Endothelial cell of umbilical vein (primary cell): ENCODE data around the gene CSNK1G2. TPM values are rescaled to one million over a fixed set of nuclear protein-coding genes. Genes with fewer than 3 reads are reported as not detected.

Experiments
- BruUV-seq: library from RNA; stranded (reverse); fragments of 400-500 nt; replicated peaks from 2 replicates; lab custom pipeline; 2021; lab: Mats Ljungman, UMichigan
- CTCF ChIA-PET: fragments of 300-600, 350-600 bp; sonication (Branson Sonifier 250); formaldehyde crosslinking; loops from one replicate; lab custom pipeline; 2021; ENCODE audit warnings: antibody characterized with exemption, inconsistent platforms; lab: Charles Lee
- POLR2A ChIA-PET: fragments of 300-600, 350-600 bp; sonication (Branson Sonifier 250); formaldehyde crosslinking; loops from one replicate; lab custom pipeline; 2021; ENCODE audit warnings: antibody characterized with exemption, inconsistent platforms; lab: Charles Lee
- DNase-seq: peaks from one replicate; pipeline ENCODE4 v3.0.0-alpha.2; 2011; ENCODE audit warnings: low read depth, low spot score
- FAIRE-seq: peaks from 2 replicates; lab custom pipeline; 2011; peaks lifted over from hg19 to GRCh38; lab: Jason Lieb, UNC
- H2AFZ ChIP-seq: 2 replicates; pipeline ENCODE4 v1.6.0; 2012; ENCODE audit warnings: low read depth, low read length, control low read depth, inconsistent platforms
- H3K27ac ChIP-seq: 2 replicates; pipeline ENCODE4 v1.5.1; 2011; ENCODE audit warnings: low read depth, mild to moderate bottlenecking, control low read depth, low read length, moderate library complexity; ENCODE audit not compliant: insufficient read depth
- H3K27me3 ChIP-seq, 2 experiments: 2 replicates each; pipeline versions ENCODE4 v1.6.0 to v1.6.1; 2011; ENCODE audit warnings: low read length in 2 of 2, mixed read lengths in 1 of 2; ENCODE audit not compliant: control insufficient read depth in 2 of 2, insufficient read depth in 2 of 2
- H3K36me3 ChIP-seq, 2 experiments: 2 replicates in 1 of 2; 3 replicates in 1 of 2; pipeline ENCODE4 v1.5.1; 2011; ENCODE audit warnings: low read length in 2 of 2, mild to moderate bottlenecking in 1 of 2, moderate library complexity in 1 of 2; ENCODE audit not compliant: control insufficient read depth in 2 of 2, insufficient read depth in 2 of 2; ENCODE audit errors: extremely low read depth in 1 of 2
- H3K4me1 ChIP-seq: 3 replicates; pipeline ENCODE4 v1.5.1; 2011; ENCODE audit warnings: mild to moderate bottlenecking, low read length; ENCODE audit not compliant: control insufficient read depth, insufficient read depth; ENCODE audit errors: extremely low read depth
- H3K4me2 ChIP-seq: 2 replicates; pipeline ENCODE4 v1.6.1; 2011; ENCODE audit warnings: low read length, control low read depth, mixed read lengths; ENCODE audit not compliant: insufficient read depth
- H3K4me3 ChIP-seq, 3 experiments: fragments of 200-600 bp in 1 of 3; sonication (generic), shearing (Covaris generic) in 1 of 3; replicated peaks in 1 of 3; 2 replicates each; pipeline ENCODE4 v1.5.1; 2011 to 2016; ENCODE audit warnings: control low read depth in 3 of 3, low read length in 3 of 3, mild to moderate bottlenecking in 2 of 3, inconsistent platforms in 1 of 3, low read depth in 1 of 3, moderate library complexity in 1 of 3; ENCODE audit not compliant: insufficient read depth in 1 of 3
- H3K79me2 ChIP-seq: 2 replicates; pipeline ENCODE4 v1.6.0; 2012; ENCODE audit warnings: low read length, inconsistent platforms; ENCODE audit not compliant: control insufficient read depth, insufficient read depth
- H3K9ac ChIP-seq: replicated peaks from 2 replicates; pipeline ENCODE3; 2011; ENCODE audit warnings: low read length, control low read depth; ENCODE audit not compliant: insufficient read depth; ENCODE audit errors: extremely low read depth
- H3K9me1 ChIP-seq: replicated peaks from 3 replicates; pipeline ENCODE4 v1.6.0; 2011; ENCODE audit warnings: mild to moderate bottlenecking, low read length; ENCODE audit not compliant: control insufficient read depth, insufficient read depth; ENCODE audit errors: extremely low read depth
- H3K9me3 ChIP-seq: replicated peaks from 2 replicates; pipeline ENCODE4 v1.5.1; 2012; ENCODE audit warnings: low read length, inconsistent platforms; ENCODE audit not compliant: control insufficient read depth, insufficient read depth
- H4K20me1 ChIP-seq: replicated peaks from 2 replicates; pipeline ENCODE3; 2011; ENCODE audit warnings: mild to moderate bottlenecking, low read length; ENCODE audit not compliant: control insufficient read depth, insufficient read depth; ENCODE audit errors: extremely low read depth
- EZH2 ChIP-seq: IDR thresholded peaks from 2 replicates; pipeline ENCODE4 v1.6.1; 2012; ENCODE audit warnings: borderline replicate concordance, low read depth, mild to moderate bottlenecking, moderate library complexity, low read length, inconsistent platforms; ENCODE audit not compliant: severe bottlenecking
- MYC ChIP-seq: IDR thresholded peaks from one replicate; pipeline ENCODE4 v1.6.1; 2011; ENCODE audit warnings: mild to moderate bottlenecking, low read depth, low read length
- POLR2A ChIP-seq: IDR thresholded peaks from 2 replicates; pipeline ENCODE4 v1.6.1; 2012; ENCODE audit warnings: low read depth, mild to moderate bottlenecking, control low read depth, low read length
- POLR2AphosphoS5 ChIP-seq: IDR thresholded peaks from 2 replicates; pipeline ENCODE4 v1.6.1; 2012; ENCODE audit warnings: low read depth, mild to moderate bottlenecking, control low read depth, low read length, moderate library complexity; ENCODE audit not compliant: insufficient read depth
- dilution Hi-C: fragments of 300-500 bp; cut with MboI; formaldehyde crosslinking; loops from one replicate; pipeline ENCODE4 v1.15.0; 2019; ENCODE audit warnings: low sequenced_read_pairs; ENCODE audit not compliant: extremely low pct_ligation_motif_present
- intact Hi-C: fragments of 100-400 bp; cut with micrococcal nuclease; formaldehyde crosslinking; loops from one replicate; pipeline ENCODE4 v1.10.0; 2022
- polyA plus RNA-seq, 4 experiments: library from polyadenylated mRNA; depleted of rRNA in 3 of 4; stranded (reverse) in 3 of 4; unstranded in 1 of 4; fragments of >200 nt; gene quantifications; 2 replicates each; pipeline versions ENCODE4 v1.2.1 to v1.2.3, GENCODE V29; 2011 to 2012; ENCODE audit warnings: missing spikeins in 1 of 4
- small RNA-seq: library from RNA; depleted of rRNA; stranded (forward); fragments of <200 nt; gene quantifications from one replicate; pipeline ENCODE3, GENCODE V24; 2012; ENCODE audit warnings: low replicate concordance, low read depth; ENCODE audit not compliant: insufficient read depth, insufficient read length
- total RNA-seq: library from RNA; stranded (reverse); gene quantifications from 2 replicates; pipeline ENCODE4 v1.2.3, GENCODE V29; 2021

CSNK1G2 gene
- total and polyA plus RNA-seq, 2 donors (not counting 3 experiments of a cell fraction or from before 2014, with no cell fraction given): 96.6 to 110 TPM

DNA sequence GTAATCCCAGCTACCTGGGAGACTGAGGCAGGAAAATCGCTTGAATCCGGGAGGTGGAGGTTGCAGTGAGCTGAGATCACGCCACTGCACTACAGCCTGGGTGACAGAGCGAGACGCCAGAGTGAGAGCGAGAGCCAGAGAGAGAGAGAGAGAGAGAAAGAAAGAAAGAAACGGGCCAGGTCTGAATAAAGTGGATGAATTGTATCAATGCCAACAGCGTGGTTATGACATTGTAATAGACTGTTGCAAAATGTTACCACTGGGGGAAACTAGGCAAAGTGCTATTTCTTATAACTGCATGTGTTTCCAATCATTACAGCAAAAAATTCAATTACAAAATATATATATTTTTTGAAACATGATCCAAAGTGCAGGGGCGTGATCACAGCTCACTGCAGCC lies 86.4 kb downstream of the CSNK1G2 start:
- no peaks in the 10 kb centered on the region for H3K27me3 ChIP-seq
- H3K79me2 ChIP-seq: no peaks in the 10 kb centered on the region
- no peak overlapping the region for H3K4me2 ChIP-seq
- ChIA-PET POLR2A (no interaction called here), CTCF (no interaction called here)
- intact Hi-C loops (no loop called here), dilution Hi-C loops (no loop called here)
- no peak overlapping the region for H3K4me3 ChIP-seq
- FAIRE-seq (no peak), DNase-seq (no peak)
- BruUV-seq: no TSS peak
- no peaks in the 10 kb centered on the region for H3K9me1 ChIP-seq
- TF ChIP-seq POLR2AphosphoS5: no peak
- TF ChIP-seq MYC: no peak
- TF ChIP-seq POLR2A: no peak
- TF ChIP-seq EZH2: no peak
- H3K27ac ChIP-seq: no peak overlapping the region
- peaks cover 12% of the 10 kb centered on the region for H3K4me1 ChIP-seq
- no peaks in the 10 kb centered on the region for H4K20me1 ChIP-seq
- H3K9ac ChIP-seq: no peak overlapping the region
- no peaks in the 10 kb centered on the region for H3K9me3 ChIP-seq
- no peaks in the 10 kb centered on the region for H3K36me3 ChIP-seq
- H2AFZ ChIP-seq: no peak overlapping the region

Small RNA genes within 50 kb of the gene (small RNA-seq; reads per million reads assigned to genes)
- not detected for gene AC007136.1

Other genes starting within 250 kb of the CSNK1G2 start
- not detected in 2 replicates for gene ONECUT3, start 187.7 kb upstream of the CSNK1G2 start, total RNA-seq
- gene ONECUT3, start 187.7 kb upstream of the CSNK1G2 start, polyA plus RNA-seq: not detected in 2 replicates
- 5.1 and 7.3 TPM in 2 replicates for gene ATP8B3, start 128.9 kb upstream of the CSNK1G2 start, total RNA-seq
- gene ATP8B3, start 128.9 kb upstream of the CSNK1G2 start, polyA plus RNA-seq: 1.1 and 1.4 TPM in 2 replicates
- 41.1 and 44.6 TPM in 2 replicates for gene REXO1, start 92.7 kb upstream of the CSNK1G2 start, total RNA-seq
- gene REXO1, start 92.7 kb upstream of the CSNK1G2 start, polyA plus RNA-seq: 56.9 and 88.8 TPM in 2 replicates
- gene KLF16, start 77.6 kb upstream of the CSNK1G2 start, total RNA-seq: 36.6 and 38.0 TPM in 2 replicates
- gene KLF16, start 77.6 kb upstream of the CSNK1G2 start, polyA plus RNA-seq: 11.6 and 22.6 TPM in 2 replicates
- 89.8 and 97.0 TPM in 2 replicates for gene ABHD17A, start 55.7 kb upstream of the CSNK1G2 start, total RNA-seq
- gene ABHD17A, start 55.7 kb upstream of the CSNK1G2 start, polyA plus RNA-seq: 143 and 179 TPM in 2 replicates
- gene ADAT3, start 35.8 kb upstream of the CSNK1G2 start, total RNA-seq: 8.0 and 11.7 TPM in 2 replicates
- gene ADAT3, start 35.8 kb upstream of the CSNK1G2 start, polyA plus RNA-seq: 5.7 and 8.6 TPM in 2 replicates
- gene SCAMP4, start 35.8 kb upstream of the CSNK1G2 start, total RNA-seq: 68.2 and 72.2 TPM in 2 replicates
- gene SCAMP4, start 35.8 kb upstream of the CSNK1G2 start, polyA plus RNA-seq: 24.4 and 29.6 TPM in 2 replicates
- 73.1 and 78.2 TPM in 2 replicates for gene BTBD2, start 74.5 kb downstream of the CSNK1G2 start, total RNA-seq
- gene BTBD2, start 74.5 kb downstream of the CSNK1G2 start, polyA plus RNA-seq: 59.2 and 76.1 TPM in 2 replicates
- 86.1 and 87.5 TPM in 2 replicates for gene MKNK2, start 110.1 kb downstream of the CSNK1G2 start, total RNA-seq
- 65.1 and 96.2 TPM in 2 replicates for gene MKNK2, start 110.1 kb downstream of the CSNK1G2 start, polyA plus RNA-seq
- gene MOB3A, start 155.2 kb downstream of the CSNK1G2 start, total RNA-seq: 52.4 and 59.7 TPM in 2 replicates
- gene MOB3A, start 155.2 kb downstream of the CSNK1G2 start, polyA plus RNA-seq: 46.5 and 50.7 TPM in 2 replicates
- gene IZUMO4, start 155.7 kb downstream of the CSNK1G2 start, total RNA-seq: 1.1 and 2.0 TPM in 2 replicates
- 2.0 and 3.2 TPM in 2 replicates for gene IZUMO4, start 155.7 kb downstream of the CSNK1G2 start, polyA plus RNA-seq
- gene AP3D1, start 210.4 kb downstream of the CSNK1G2 start, total RNA-seq: 137 and 143 TPM in 2 replicates
- gene AP3D1, start 210.4 kb downstream of the CSNK1G2 start, polyA plus RNA-seq: 123 and 130 TPM in 2 replicates
- 42.0 and 47.0 TPM in 2 replicates for gene DOT1L, start 222.8 kb downstream of the CSNK1G2 start, total RNA-seq
- gene DOT1L, start 222.8 kb downstream of the CSNK1G2 start, polyA plus RNA-seq: 7.6 and 7.7 TPM in 2 replicates